Heart right ventricle (tissue), 16 donors: ENCODE measurements around the gene RAB6B. TPM values are rescaled to one million over a fixed set of nuclear protein-coding genes. Genes with fewer than 3 reads are reported as not detected.

ENCODE experiments used
- ATAC-seq, 8 donors: fragments of 200-7000 bp; cut with Tn5 transposase; one replicate each; pipeline ENCODE4 v1.9.1; 2020; ENCODE audit warnings: mild to moderate bottlenecking in 8 of 8, moderate library complexity in 8 of 8, moderate number of reproducible peaks in 1 of 8
- DNase-seq, 2 donors: peaks; one replicate each; pipeline ENCODE4 v3.0.0-alpha.2; 2020
- H3K27ac ChIP-seq, 10 donors: fragments of 200-600 bp; sonication (generic) in 2 of 10; one replicate each; pipeline versions ENCODE4 v1.5.0 to v1.8.0; 2020 to 2022; ENCODE audit warnings: mild to moderate bottlenecking in 3 of 10
- H3K27me3 ChIP-seq, 7 donors: fragments of 200-600 bp; one replicate each; pipeline ENCODE4 v1.8.0; 2021 to 2022; ENCODE audit warnings: mild to moderate bottlenecking in 2 of 7
- H3K36me3 ChIP-seq, 9 donors: fragments of 200-600 bp; sonication (generic) in 1 of 9; one replicate each; pipeline versions ENCODE4 v1.5.0 to v1.8.0; 2020 to 2022; ENCODE audit warnings: mild to moderate bottlenecking in 2 of 9
- H3K4me1 ChIP-seq, 9 donors: fragments of 200-600 bp; sonication (generic) in 1 of 9; one replicate each; pipeline versions ENCODE4 v1.5.0 to v1.8.0; 2020 to 2022; ENCODE audit warnings: mild to moderate bottlenecking in 4 of 9
- H3K4me3 ChIP-seq, 10 donors: fragments of 200-600 bp; sonication (generic) in 2 of 10; one replicate each; pipeline versions ENCODE4 v1.5.0 to v1.8.0; 2020 to 2022; ENCODE audit warnings: mild to moderate bottlenecking in 7 of 10, moderate library complexity in 2 of 10
- H3K9me3 ChIP-seq, 11 donors: fragments of 200-600 bp in 10 of 11; sonication (generic) in 2 of 11; one replicate each; pipeline versions ENCODE4 v1.5.0 to v1.8.0; 2013 to 2022; ENCODE audit warnings: mild to moderate bottlenecking in 2 of 11, control low read depth in 1 of 11, moderate library complexity in 1 of 11
- CTCF ChIP-seq, 9 donors: fragments of 200-600 bp; sonication (generic) in 2 of 9; IDR thresholded peaks; one replicate each; pipeline versions ENCODE4 v1.5.0 to v1.8.0; 2021 to 2022; ENCODE audit warnings: antibody characterized with exemption in 9 of 9, mild to moderate bottlenecking in 5 of 9, moderate library complexity in 1 of 9
- WGBS, 2 donors: extraction: QIAGEN DNeasy Blood & Tissue Kit; methylation state at CpG; one replicate each; pipeline ENCODE4 v1.1.7; 2013; ENCODE audit warnings: inconsistent platforms in 1 of 2; 5-methylcytosine and 5-hydroxymethylcytosine counted together
- intact Hi-C, 10 donors: fragments of 100-400 bp; cut with DNase I; formaldehyde crosslinking; loops; one replicate each; pipeline versions ENCODE4 v1.11.1 to v1.14.2; 2022
- polyA plus RNA-seq, 2 donors: library from polyadenylated mRNA; stranded (reverse); fragments of 200-250 nt; gene quantifications; one replicate each; pipeline ENCODE4 v1.2.3, GENCODE V29; 2013
- total RNA-seq, 10 donors: library from RNA; stranded (reverse); fragmentation: NEBNext Ultra II Directional in 3 of 10; extraction: Animal tissue kit (Norgen Biotek cat#: 25700) in 3 of 10; gene quantifications; one replicate each; pipeline versions ENCODE4 v1.2.1 to v1.2.4, GENCODE V29; 2021 to 2023
- donor health status: Arrhythmogenic right ventricular cardiomyopathy.
- donor health status: ischemic (EF 13 %, LVEDD 7.1; RV severe dilation, severe dysfunction).
- donor health status: healthy with polysubstance abuse.
- donor health status: DM: no; HTN: yes; CAD: no.
- donor health status: DM: no; HTN: no; CAD: no.
- donor health status: ischemic (EF 25% LVEDD 6.9; RV normal size, moderate dysfunction).
- donor health status: ischemic (EF 25% LVEDD 5.7; RV mildly dilated, moderate dysfunction).
- donor health status: healthy.
- donor health status: DM: yes; HTN: yes; CAD: no.
- donor health status: Ischemic cardiomyopathy.
- donor health status: ischemic (EF 35%, LVEDD 5.7; RV mildly dilated, moderate dysfunction).
- donor health status: nonischemic (EF 11% LVEDD 7.7; RV severe dilation, severe dysfunction).
- donor health status: DM: yes; HTN: yes; CAD: no.
- donor health status: PGD.
- donor health status: ischemic (EF 29% LVEDD 5.4; RV normal size, mild dysfunction).
- donor health status: nonischemic (EF 23%, LVEDD 6.1; RV moderate dilation, normal function).

RAB6B gene
- total and polyA plus RNA-seq, 12 donors = 7.0 to 73.8 (median 44.2) TPM

GRCh38 chr3:133799794-133800585 is 95.7 kb downstream of the RAB6B start:
- peak in 5 of 8 donors; percentile 21 to 78 (median 67) for ATAC-seq
- WGBS, 2 donors = 48 to 59% methylated on average over 7 of the region's 7 CpGs

GRCh38 chr3:133797396-133798105 is 98.1 kb downstream of the RAB6B start:
- peaks cover 0 to 24% (median 15%) of the 10 kb centered on the region in 7 donors for H3K27me3 ChIP-seq
- no peaks in the 10 kb centered on the region for H3K36me3 ChIP-seq
- DNase-seq (no peak), ATAC-seq (no peak)
- intact Hi-C loops = no loop called here
- WGBS, 2 donors = 67 to 75% methylated on average over 3 of the region's 3 CpGs
- TF ChIP-seq CTCF (IDR thresholded peaks at IDR 0.05) = no peak
- no peaks in the 10 kb centered on the region for H3K4me1 ChIP-seq
- H3K27ac ChIP-seq = no peak overlapping the region
- peaks cover 0 to 14% (median 0%) of the 10 kb centered on the region in 11 donors for H3K9me3 ChIP-seq
- no peak overlapping the region for H3K4me3 ChIP-seq

More at GRCh38 chr3:133799794-133800585, 95.7 kb downstream of the RAB6B start:
- Histone ChIP-seq H3K27me3 (peaks cover 0 to 24% (median 15%) of the 10 kb centered on the region in 7 donors), H3K4me1 (peaks cover 0 to under 1% (median 0%) of the 10 kb centered on the region in 9 donors), H3K4me3 (no peak overlapping the region), H3K36me3 (no peaks in the 10 kb centered on the region), H3K27ac (no peak overlapping the region), H3K9me3 (no peaks in the 10 kb centered on the region)
- no peak for TF ChIP-seq CTCF (IDR thresholded peaks at IDR 0.05)
- intact Hi-C loops = loop anchor here in 3 of 10 donors (5.0 to 10.0 kb wide), 2 partner anchors 135 to 138 kb away; partner anchors contain the start of gene TOPBP1 (in 3 of the 3)
- no peak for DNase-seq

GRCh38 chr3:133792171-133792763 is 103.4 kb downstream of the RAB6B start:
- Histone ChIP-seq H3K27ac (no peak overlapping the region), H3K36me3 (no peaks in the 10 kb centered on the region), H3K27me3 (peaks cover 0 to 6% (median 0%) of the 10 kb centered on the region in 7 donors), H3K4me1 (no peaks in the 10 kb centered on the region), H3K9me3 (peaks cover 0 to 37% (median 8%) of the 10 kb centered on the region in 11 donors), H3K4me3 (no peak overlapping the region)
- no peak for ATAC-seq
- no peak for DNase-seq
- intact Hi-C loops = no loop called here
- no peak for TF ChIP-seq CTCF (IDR thresholded peaks at IDR 0.05)
- WGBS, 2 donors = 51 to 58% methylated on average over 9 of the region's 9 CpGs

GRCh38 chr3:133788024-133788423 is 107.7 kb downstream of the RAB6B start:
- H3K27ac ChIP-seq = no peak overlapping the region
- no peak for ATAC-seq
- H3K27me3 ChIP-seq = peaks cover 0 to 12% (median 7%) of the 10 kb centered on the region in 7 donors
- no peak for TF ChIP-seq CTCF (IDR thresholded peaks at IDR 0.05)
- intact Hi-C loops = no loop called here
- no peaks in the 10 kb centered on the region for H3K4me1 ChIP-seq
- no peak overlapping the region for H3K4me3 ChIP-seq
- peaks cover 0 to 27% (median 8%) of the 10 kb centered on the region in 11 donors for H3K9me3 ChIP-seq
- no peak for DNase-seq
- no peaks in the 10 kb centered on the region for H3K36me3 ChIP-seq
- WGBS, 2 donors = 79 to 81% methylated on average over 2 of the region's 2 CpGs
